ENCODE results near the gene NPM3.
"Not testable (repeated sequence)": the region's sequence is repeated elsewhere in the genome, so short reads cannot be mapped to it uniquely, and the experiment has no call there.

NPM3 gene

GRCh38 chr10:101803511-101803910 lies 20.3 kb upstream of the NPM3 start:
- DNase-seq, result no peak

GRCh38 chr10:101797403-101798059 lies 14.3 kb upstream of the NPM3 start:
- DNase-seq, result no peak

- no peak for DNase-seq
These were observed 10.3 kb upstream of the NPM3 start for GRCh38 chr10:101793526-101793925.

GRCh38 chr10:101789686-101790085 lies 6.4 kb upstream of the NPM3 start:
- no peak for DNase-seq

- DNase-seq, result not testable (repeated sequence)
These were observed 6.0 kb upstream of the NPM3 start for GRCh38 chr10:101789231-101789630.

- no peak for DNase-seq
These were observed 2.6 kb upstream of the NPM3 start for GRCh38 chr10:101785801-101786200.

GRCh38 chr10:101784558-101784957 lies 1.3 kb upstream of the NPM3 start:
- no peak for DNase-seq

GRCh38 chr10:101783736-101784118 lies 481 bp upstream of the NPM3 start:
- no peak for DNase-seq

- DNase-seq, result no peak
These were observed 1.0 kb downstream of the NPM3 start for GRCh38 chr10:101781984-101782810.

GRCh38 chr10:101781655-101781983 lies 1.6 kb downstream of the NPM3 start:
- no peak for DNase-seq

GRCh38 chr10:101780818-101781654 lies 2.2 kb downstream of the NPM3 start:
- peak; percentile 76 for DNase-seq

- no peak for DNase-seq
These were observed 2.9 kb downstream of the NPM3 start for GRCh38 chr10:101780187-101780817.

- DNase-seq, result peak; percentile 83
These were observed 3.6 kb downstream of the NPM3 start for GRCh38 chr10:101779544-101780186.

GRCh38 chr10:101778781-101779543 lies 4.3 kb downstream of the NPM3 start:
- DNase-seq, result no peak

GRCh38 chr10:101778151-101778780 lies 5.0 kb downstream of the NPM3 start:
- no peak for DNase-seq

GRCh38 chr10:101777619-101778145 lies 5.6 kb downstream of the NPM3 start:
- no peak for DNase-seq

- no peak for DNase-seq
These were observed 7.0 kb downstream of the NPM3 start for GRCh38 chr10:101776161-101776817.

GRCh38 chr10:101775273-101776160 lies 7.7 kb downstream of the NPM3 start, which contains the start of gene FGF8:
Gene FGF8, minus strand, starts transcription at chr10:101776114. Its CDS starts 214 bp downstream, at chr10:101775900.
- DNase-seq, result no peak

GRCh38 chr10:101774589-101775272 lies 8.5 kb downstream of the NPM3 start:
- DNase-seq, result no peak
